ENCODE measurements around the gene GIGYF1.

DNA sequence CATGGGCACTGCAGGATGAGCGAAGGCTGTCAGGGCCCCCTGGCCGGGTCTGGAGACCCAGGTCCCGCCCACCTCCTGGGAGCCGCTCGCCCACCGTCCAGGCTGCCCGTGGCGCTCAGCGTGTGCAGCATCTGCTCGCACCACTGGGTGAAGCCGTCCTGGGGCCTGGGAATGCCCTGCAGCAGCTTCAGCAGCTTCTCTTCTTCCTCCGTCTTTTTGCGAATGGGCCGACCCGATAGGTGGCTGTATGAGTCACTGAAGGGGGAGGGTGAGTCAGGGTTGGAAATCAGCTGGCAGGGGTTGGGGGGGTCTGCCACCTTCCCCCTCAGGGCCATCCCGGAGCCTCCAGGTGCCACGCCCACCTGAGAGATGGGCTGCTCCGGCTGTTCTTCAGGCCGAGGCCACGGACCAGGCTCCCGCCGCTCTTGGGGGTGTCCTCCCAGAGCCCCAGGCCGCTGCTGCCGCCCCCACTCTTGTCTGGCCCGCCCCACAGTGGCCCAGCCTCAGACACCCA lies 11.8 kb downstream of the GIGYF1 start:
- TF ChIP-seq, protein P1, sequence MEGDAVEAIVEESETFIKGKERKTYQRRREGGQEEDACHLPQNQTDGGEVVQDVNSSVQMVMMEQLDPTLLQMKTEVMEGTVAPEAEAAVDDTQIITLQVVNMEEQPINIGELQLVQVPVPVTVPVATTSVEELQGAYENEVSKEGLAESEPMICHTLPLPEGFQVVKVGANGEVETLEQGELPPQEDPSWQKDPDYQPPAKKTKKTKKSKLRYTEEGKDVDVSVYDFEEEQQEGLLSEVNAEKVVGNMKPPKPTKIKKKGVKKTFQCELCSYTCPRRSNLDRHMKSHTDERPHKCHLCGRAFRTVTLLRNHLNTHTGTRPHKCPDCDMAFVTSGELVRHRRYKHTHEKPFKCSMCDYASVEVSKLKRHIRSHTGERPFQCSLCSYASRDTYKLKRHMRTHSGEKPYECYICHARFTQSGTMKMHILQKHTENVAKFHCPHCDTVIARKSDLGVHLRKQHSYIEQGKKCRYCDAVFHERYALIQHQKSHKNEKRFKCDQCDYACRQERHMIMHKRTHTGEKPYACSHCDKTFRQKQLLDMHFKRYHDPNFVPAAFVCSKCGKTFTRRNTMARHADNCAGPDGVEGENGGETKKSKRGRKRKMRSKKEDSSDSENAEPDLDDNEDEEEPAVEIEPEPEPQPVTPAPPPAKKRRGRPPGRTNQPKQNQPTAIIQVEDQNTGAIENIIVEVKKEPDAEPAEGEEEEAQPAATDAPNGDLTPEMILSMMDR (IDR thresholded peaks at IDR 0.05) = no peak
- no peak for TF ChIP-seq POLR2AphosphoS5 (IDR thresholded peaks at IDR 0.05)
